Heart right ventricle (tissue), 16 donors: ENCODE data around the gene TEX101. TPM values are rescaled to one million over a fixed set of nuclear protein-coding genes. Genes with fewer than 3 reads are reported as not detected.
"Not testable (repeated sequence)": the region's sequence is repeated elsewhere in the genome, so short reads cannot be mapped to it uniquely, and the experiment has no call there.

ENCODE experiments used
- ATAC-seq, 8 donors: fragments of 200-7000 bp; cut with Tn5 transposase; one replicate each; pipeline ENCODE4 v1.9.1; 2020; ENCODE audit warnings: mild to moderate bottlenecking in 8 of 8, moderate library complexity in 8 of 8, moderate number of reproducible peaks in 1 of 8
- DNase-seq, 2 donors: peaks; one replicate each; pipeline ENCODE4 v3.0.0-alpha.2; 2020
- H3K27ac ChIP-seq, 10 donors: fragments of 200-600 bp; sonication (generic) in 2 of 10; one replicate each; pipeline versions ENCODE4 v1.5.0 to v1.8.0; 2020 to 2022; ENCODE audit warnings: mild to moderate bottlenecking in 3 of 10
- H3K27me3 ChIP-seq, 7 donors: fragments of 200-600 bp; one replicate each; pipeline ENCODE4 v1.8.0; 2021 to 2022; ENCODE audit warnings: mild to moderate bottlenecking in 2 of 7
- H3K36me3 ChIP-seq, 9 donors: fragments of 200-600 bp; sonication (generic) in 1 of 9; one replicate each; pipeline versions ENCODE4 v1.5.0 to v1.8.0; 2020 to 2022; ENCODE audit warnings: mild to moderate bottlenecking in 2 of 9
- H3K4me1 ChIP-seq, 9 donors: fragments of 200-600 bp; sonication (generic) in 1 of 9; one replicate each; pipeline versions ENCODE4 v1.5.0 to v1.8.0; 2020 to 2022; ENCODE audit warnings: mild to moderate bottlenecking in 4 of 9
- H3K4me3 ChIP-seq, 10 donors: fragments of 200-600 bp; sonication (generic) in 2 of 10; one replicate each; pipeline versions ENCODE4 v1.5.0 to v1.8.0; 2020 to 2022; ENCODE audit warnings: mild to moderate bottlenecking in 7 of 10, moderate library complexity in 2 of 10
- H3K9me3 ChIP-seq, 11 donors: fragments of 200-600 bp in 10 of 11; sonication (generic) in 2 of 11; one replicate each; pipeline versions ENCODE4 v1.5.0 to v1.8.0; 2013 to 2022; ENCODE audit warnings: mild to moderate bottlenecking in 2 of 11, control low read depth in 1 of 11, moderate library complexity in 1 of 11
- WGBS, 2 donors: extraction: QIAGEN DNeasy Blood & Tissue Kit; methylation state at CpG; one replicate each; pipeline ENCODE4 v1.1.7; 2013; ENCODE audit warnings: inconsistent platforms in 1 of 2; 5-methylcytosine and 5-hydroxymethylcytosine counted together
- intact Hi-C, 10 donors: fragments of 100-400 bp; cut with DNase I; formaldehyde crosslinking; loops; one replicate each; pipeline versions ENCODE4 v1.11.1 to v1.14.2; 2022
- long read RNA-seq, 3 donors: library from polyadenylated mRNA; unstranded; transcript quantifications; one replicate each; pipeline ENCODE4 v2.0.0, GENCODE V29; 2020 to 2021
- polyA plus RNA-seq, 2 donors: library from polyadenylated mRNA; stranded (reverse); fragments of 200-250 nt; gene quantifications; one replicate each; pipeline ENCODE4 v1.2.3, GENCODE V29; 2013
- total RNA-seq, 10 donors: library from RNA; stranded (reverse); fragmentation: NEBNext Ultra II Directional in 3 of 10; extraction: Animal tissue kit (Norgen Biotek cat#: 25700) in 3 of 10; gene quantifications; one replicate each; pipeline versions ENCODE4 v1.2.1 to v1.2.4, GENCODE V29; 2021 to 2023
- TF ChIP-seq, protein P1 (sequence below), 9 donors: fragments of 200-600 bp; sonication (generic) in 2 of 9; IDR thresholded peaks; one replicate each; pipeline versions ENCODE4 v1.5.0 to v1.8.0; 2021 to 2022; ENCODE audit warnings: antibody characterized with exemption in 9 of 9, mild to moderate bottlenecking in 5 of 9, moderate library complexity in 1 of 9
- donor health status: Arrhythmogenic right ventricular cardiomyopathy.
- donor health status: ischemic (EF 13 %, LVEDD 7.1; RV severe dilation, severe dysfunction).
- donor health status: healthy with polysubstance abuse.
- donor health status: DM: no; HTN: yes; CAD: no.
- donor health status: DM: no; HTN: no; CAD: no.
- donor health status: ischemic (EF 25% LVEDD 6.9; RV normal size, moderate dysfunction).
- donor health status: ischemic (EF 25% LVEDD 5.7; RV mildly dilated, moderate dysfunction).
- donor health status: healthy.
- donor health status: DM: yes; HTN: yes; CAD: no.
- donor health status: Ischemic cardiomyopathy.
- donor health status: ischemic (EF 35%, LVEDD 5.7; RV mildly dilated, moderate dysfunction).
- donor health status: nonischemic (EF 11% LVEDD 7.7; RV severe dilation, severe dysfunction).
- donor health status: DM: yes; HTN: yes; CAD: no.
- donor health status: PGD.
- donor health status: ischemic (EF 29% LVEDD 5.4; RV normal size, mild dysfunction).
- donor health status: nonischemic (EF 23%, LVEDD 6.1; RV moderate dilation, normal function).

Gene TEX101
- not detected for total RNA-seq
- polyA plus RNA-seq = not detected
- long read RNA-seq, donor 1 = 0 reads
- long read RNA-seq, donor 2 = 0 reads
- long read RNA-seq, donor 3 = 0 reads

DNA sequence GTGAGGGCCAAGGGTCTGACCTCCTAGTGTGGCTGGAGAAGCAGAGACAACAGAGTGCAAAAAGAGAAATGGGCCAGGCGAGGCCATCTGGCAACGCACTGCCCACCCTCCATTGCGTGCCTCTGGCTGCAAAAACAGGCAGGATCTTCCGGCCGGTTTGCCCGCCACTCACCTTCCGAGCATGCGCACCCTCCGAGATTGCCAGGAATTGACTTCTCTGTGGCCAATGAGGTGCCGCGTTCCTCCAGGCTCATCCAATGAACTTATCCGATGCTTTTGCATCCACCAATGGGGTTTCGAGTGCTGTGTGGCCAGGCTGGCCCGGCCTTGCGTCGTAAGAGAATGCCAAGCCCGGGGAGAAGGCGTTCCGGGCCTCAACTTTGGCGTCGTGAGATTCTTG, at the start of gene TEX101:
TSS of gene TEX101 (plus strand) at position 337 of the 400 bp plus-strand sequence. CDS start 1,030 bp downstream, outside the sequence.
- no peaks in the 10 kb centered on the region for H3K9me3 ChIP-seq
- H3K27ac ChIP-seq = no peak within 1 kb of the TSS
- 94 to 95% methylated on average over 21 of the region's 21 CpGs for WGBS, 2 donors
- no peaks in the 10 kb centered on the region for H3K36me3 ChIP-seq
- no peaks in the 10 kb centered on the region for H3K4me1 ChIP-seq
- ATAC-seq = no peak
- peaks cover 0 to 7% (median 0%) of the 10 kb centered on the region in 7 donors for H3K27me3 ChIP-seq
- no peak for DNase-seq
- no peak within 1 kb of the TSS for H3K4me3 ChIP-seq
- intact Hi-C loops = no loop called here
- TF ChIP-seq, protein P1, sequence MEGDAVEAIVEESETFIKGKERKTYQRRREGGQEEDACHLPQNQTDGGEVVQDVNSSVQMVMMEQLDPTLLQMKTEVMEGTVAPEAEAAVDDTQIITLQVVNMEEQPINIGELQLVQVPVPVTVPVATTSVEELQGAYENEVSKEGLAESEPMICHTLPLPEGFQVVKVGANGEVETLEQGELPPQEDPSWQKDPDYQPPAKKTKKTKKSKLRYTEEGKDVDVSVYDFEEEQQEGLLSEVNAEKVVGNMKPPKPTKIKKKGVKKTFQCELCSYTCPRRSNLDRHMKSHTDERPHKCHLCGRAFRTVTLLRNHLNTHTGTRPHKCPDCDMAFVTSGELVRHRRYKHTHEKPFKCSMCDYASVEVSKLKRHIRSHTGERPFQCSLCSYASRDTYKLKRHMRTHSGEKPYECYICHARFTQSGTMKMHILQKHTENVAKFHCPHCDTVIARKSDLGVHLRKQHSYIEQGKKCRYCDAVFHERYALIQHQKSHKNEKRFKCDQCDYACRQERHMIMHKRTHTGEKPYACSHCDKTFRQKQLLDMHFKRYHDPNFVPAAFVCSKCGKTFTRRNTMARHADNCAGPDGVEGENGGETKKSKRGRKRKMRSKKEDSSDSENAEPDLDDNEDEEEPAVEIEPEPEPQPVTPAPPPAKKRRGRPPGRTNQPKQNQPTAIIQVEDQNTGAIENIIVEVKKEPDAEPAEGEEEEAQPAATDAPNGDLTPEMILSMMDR (IDR thresholded peaks at IDR 0.05) = no peak

DNA sequence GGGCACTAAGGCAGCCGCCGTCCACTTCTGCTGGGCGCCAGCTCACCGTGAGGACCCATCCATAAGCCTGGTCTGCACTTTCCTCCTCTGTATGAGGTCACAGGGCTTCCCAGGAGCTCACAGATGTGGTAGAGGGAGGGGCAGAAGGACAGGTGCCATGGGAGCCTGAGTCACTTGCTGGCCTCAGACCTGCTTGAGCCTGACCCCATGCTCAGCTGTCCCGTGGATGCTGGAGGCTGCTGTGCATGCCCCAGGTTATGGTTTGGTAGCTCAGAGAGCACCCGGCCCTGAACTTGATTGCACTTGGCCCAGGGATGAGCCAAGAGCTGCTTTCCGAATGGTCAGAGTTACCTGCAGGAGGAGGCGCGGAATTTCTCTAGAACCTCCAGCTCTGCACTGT, 49.0 kb upstream of the TEX101 start:
- H3K9me3 ChIP-seq, H3K4me1 ChIP-seq, ATAC-seq, DNase-seq, H3K27ac ChIP-seq, H3K4me3 ChIP-seq, intact Hi-C loops, H3K36me3 ChIP-seq: not testable (repeated sequence)
- WGBS, 2 donors = 84 to 94% methylated on average over 5 of the region's 9 CpGs
- peaks cover 0 to 32% (median 0%) of the 10 kb centered on the region in 7 donors for H3K27me3 ChIP-seq

DNA sequence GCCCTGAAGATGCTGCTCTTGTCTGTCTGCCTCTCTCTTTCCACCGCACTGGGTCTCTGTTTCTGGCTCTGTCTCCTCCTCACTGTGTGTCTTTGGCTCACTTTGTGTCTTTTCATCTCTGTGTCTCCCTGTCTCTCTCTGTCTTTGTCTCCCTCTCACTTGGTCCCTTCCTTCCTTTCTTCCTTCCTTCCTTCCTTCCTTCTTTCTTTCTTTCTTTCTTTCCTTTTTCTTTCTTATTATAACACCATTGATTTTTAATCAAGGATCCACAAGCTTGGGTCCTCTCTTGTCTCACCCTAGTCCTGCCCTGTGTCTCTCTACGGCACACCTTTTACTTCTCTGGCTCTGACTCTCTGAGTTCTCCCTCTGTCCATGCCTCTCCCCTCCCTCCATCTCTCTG, 46.9 kb upstream of the TEX101 start:
- Histone ChIP-seq H3K4me1 (no peaks in the 10 kb centered on the region), H3K4me3 (no peak overlapping the region), H3K27ac (no peak overlapping the region), H3K36me3 (no peaks in the 10 kb centered on the region), H3K9me3 (no peaks in the 10 kb centered on the region), H3K27me3 (peaks cover 0 to 35% (median 0%) of the 10 kb centered on the region in 7 donors)
- intact Hi-C loops = no loop called here
- DNase-seq (no peak), ATAC-seq (no peak)
- 81 to 83% methylated on average over 2 of the region's 2 CpGs for WGBS, 2 donors
- TF ChIP-seq, protein P1 (IDR thresholded peaks at IDR 0.05) = no peak

DNA sequence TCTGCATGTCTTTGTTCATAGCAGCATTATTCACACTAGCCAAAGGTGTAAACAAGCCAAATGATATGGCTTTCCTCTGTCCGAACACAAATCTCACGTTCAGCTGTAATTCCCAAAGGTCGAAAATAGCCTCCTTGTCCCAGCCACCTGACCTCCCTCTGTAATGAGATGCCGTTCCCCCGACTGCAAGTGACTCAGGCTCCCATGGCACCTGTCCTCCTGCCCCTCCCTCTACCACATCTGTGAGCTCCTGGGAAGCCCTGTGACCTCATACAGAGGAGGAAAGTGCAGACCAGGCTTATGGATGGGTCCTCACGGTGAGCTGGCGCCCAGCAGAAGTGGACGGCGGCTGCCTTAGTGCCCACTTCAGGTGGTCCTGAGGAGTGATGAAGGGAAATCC, 45.8 kb upstream of the TEX101 start:
- H3K27me3 ChIP-seq = peaks cover 0 to 29% (median 0%) of the 10 kb centered on the region in 7 donors
- intact Hi-C loops, H3K4me3 ChIP-seq, H3K9me3 ChIP-seq, ATAC-seq, DNase-seq, H3K36me3 ChIP-seq, H3K4me1 ChIP-seq, H3K27ac ChIP-seq: not testable (repeated sequence)
- WGBS, 2 donors = 50 to 53% methylated on average over 5 of the region's 9 CpGs

DNA sequence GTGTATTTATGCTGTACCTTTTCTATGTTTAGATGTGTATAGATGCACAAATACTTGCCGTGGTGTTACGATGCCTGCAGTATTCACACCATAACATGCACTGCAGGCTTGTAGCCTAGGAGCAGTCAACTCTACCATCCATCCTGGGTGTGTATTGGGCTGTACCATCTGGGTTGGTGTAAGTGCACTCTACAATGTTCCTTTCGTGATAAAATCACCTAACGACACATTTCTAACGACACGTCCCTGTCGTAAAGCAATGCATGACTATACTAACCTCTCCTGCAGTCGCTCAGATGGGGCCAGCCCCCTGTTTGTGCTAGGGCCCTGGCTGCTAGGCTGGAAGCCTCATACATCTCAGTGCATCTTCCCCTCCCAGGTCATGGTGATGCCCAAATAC, 42.8 kb upstream of the TEX101 start:
- WGBS, 2 donors = 77 to 89% methylated on average over 8 of the region's 8 CpGs
- no peak for ATAC-seq
- Histone ChIP-seq H3K9me3 (no peaks in the 10 kb centered on the region), H3K36me3 (no peaks in the 10 kb centered on the region), H3K27me3 (peaks cover 0 to 30% (median 0%) of the 10 kb centered on the region in 7 donors), H3K27ac (no peak overlapping the region), H3K4me1 (no peaks in the 10 kb centered on the region), H3K4me3 (no peak overlapping the region)
- no peak for DNase-seq
- intact Hi-C loops = no loop called here
- TF ChIP-seq, protein P1 (IDR thresholded peaks at IDR 0.05) = no peak
